ENCODE data around the gene EPB41L2.

GRCh38 chr6:130995783-130996447 lies 67.1 kb downstream of the EPB41L2 start:
- no peak for TF ChIP-seq CTCF (IDR thresholded peaks at IDR 0.05)
- no peak for TF ChIP-seq ZFX (IDR thresholded peaks at IDR 0.05; ENCODE audit: borderline replicate concordance)
